HG03159 (cell line): ENCODE results near the gene MEN1.
"Not testable (repeated sequence)": the region's sequence is repeated elsewhere in the genome, so short reads cannot be mapped to it uniquely, and the experiment has no call there.

Experiments
- ATAC-seq: cut with Tn5 transposase; IDR thresholded peaks from one replicate; pipeline ENCODE4 v1.9.1; 2021; ENCODE audit warnings: mild to moderate bottlenecking, moderate library complexity; ENCODE audit not compliant: unreplicated experiment

Gene MEN1

DNA sequence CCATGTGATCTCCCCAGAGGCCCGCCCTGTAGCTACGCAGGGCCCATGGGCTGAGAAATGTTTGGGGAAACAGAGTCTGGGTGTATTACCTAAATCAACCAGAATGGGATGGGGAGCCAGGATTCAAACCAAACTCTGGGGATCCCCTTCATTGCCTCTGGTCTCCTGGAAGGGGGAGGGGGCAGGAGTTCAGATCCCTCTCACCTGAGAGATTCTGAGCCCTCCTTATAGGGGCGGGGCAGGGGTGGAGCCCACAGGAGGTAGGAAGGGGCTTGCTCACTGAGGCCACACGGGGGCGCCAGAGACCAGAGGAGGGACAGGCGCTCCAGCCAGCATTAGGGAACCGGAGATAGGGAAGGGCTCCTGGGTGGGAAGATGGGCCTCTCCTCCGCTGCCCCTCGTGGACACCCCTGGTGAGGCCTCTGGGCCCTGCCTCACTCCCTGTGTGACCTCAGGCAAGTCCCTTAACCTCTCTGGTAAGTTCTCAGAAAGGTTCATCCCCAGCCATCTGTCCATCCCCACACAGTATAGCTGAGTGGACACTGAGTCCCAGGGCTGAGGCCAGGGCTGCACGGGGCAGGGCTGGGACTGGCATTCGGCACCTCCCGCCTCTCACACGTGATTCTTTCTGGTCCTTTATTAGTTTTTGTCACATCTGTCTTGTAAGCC is 36.8 kb upstream of the MEN1 start:
- ATAC-seq, result no peak

- not testable (repeated sequence) for ATAC-seq
Observed at GRCh38 chr11:64845776-64846129, 35.4 kb upstream of the MEN1 start.

DNA sequence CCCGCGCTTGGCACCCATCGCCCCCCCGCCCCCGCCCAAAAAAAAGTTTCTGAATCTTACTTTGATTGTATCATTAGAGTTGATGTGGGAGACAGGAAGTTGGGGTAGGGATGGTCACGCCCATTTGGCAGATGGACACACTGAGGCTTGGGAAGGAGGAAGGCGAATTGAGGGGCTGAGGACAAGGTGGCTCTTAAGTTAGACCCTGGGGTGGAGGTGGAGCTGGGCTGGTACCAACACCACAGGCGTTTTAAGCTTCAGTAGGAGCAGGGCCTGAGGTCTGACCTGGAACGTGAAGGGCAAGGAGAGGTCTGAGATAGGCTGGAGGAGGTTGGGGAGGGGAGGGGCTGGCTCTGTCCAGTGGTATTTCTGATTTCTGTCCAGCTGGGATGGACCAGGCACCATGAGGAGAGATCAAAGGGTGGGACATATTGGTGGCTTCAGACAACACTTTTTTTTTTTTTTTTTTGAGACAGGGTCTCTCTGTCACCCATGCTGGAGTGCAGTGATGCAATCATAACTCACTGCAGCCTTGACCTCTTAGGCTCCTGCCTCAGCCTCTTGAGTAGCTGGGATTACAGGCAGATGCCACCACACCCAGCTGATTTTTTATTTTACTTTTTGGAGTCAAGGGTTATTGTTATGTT is 34.9 kb upstream of the MEN1 start:
- no peak for ATAC-seq

- ATAC-seq, result no peak
Observed at GRCh38 chr11:64844330-64845128, 34.2 kb upstream of the MEN1 start, which contains the start of gene CDC42BPG. Gene CDC42BPG (minus strand): TSS chr11:64844653. CDS start chr11:64844569, 84 bp downstream.

- no peak for ATAC-seq
Observed at GRCh38 chr11:64843686-64844329, 33.5 kb upstream of the MEN1 start.

GRCh38 chr11:64842851-64843685 is 32.7 kb upstream of the MEN1 start:
- ATAC-seq, result no peak

GRCh38 chr11:64842366-64842759 is 32.0 kb upstream of the MEN1 start:
- ATAC-seq, result no peak

- no peak for ATAC-seq
Observed at GRCh38 chr11:64841592-64842365, 31.4 kb upstream of the MEN1 start.

DNA sequence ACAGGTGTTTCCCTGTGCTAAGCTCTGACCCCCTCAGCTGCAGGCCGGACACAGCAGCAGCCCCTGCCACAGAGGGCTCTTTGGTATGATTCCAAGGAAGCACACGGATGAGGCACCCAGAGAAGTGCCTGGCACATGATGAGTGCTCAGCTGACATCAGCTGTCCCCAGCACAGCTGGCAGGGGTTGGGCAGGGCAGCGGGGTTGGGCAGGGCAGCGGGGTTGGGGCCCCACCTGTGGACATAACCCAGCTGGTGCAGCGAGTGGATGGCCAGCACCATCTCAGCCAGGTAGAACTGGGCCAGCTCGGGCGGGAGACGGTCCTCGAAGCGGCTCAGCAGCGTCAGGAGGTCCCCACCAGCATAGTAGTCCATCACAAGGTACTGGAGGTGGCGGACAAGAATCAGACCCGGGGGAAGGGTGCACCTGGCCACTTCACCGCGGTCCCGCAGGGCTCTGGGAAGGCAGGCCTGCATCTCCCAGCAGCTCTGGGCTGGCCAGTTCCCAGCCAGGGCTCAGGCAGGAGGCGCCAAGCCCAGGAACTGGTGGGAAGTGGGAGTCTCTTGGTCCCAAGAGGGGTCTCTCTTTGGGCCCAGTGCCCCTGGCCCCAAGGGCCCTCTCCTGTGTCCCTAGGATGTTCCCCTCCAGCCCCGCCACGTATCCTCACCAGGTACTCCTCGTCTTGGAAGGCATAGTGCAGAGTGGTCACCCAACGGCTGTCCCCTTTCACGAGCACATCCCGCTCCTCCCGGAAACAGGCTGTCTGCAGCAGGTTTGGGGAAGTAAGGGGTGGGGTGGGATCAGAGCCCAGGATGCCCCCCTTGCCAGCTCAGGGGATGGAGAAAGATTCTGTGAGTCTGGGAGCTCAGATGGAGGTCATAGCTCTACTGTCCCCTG is 29.8 kb upstream of the MEN1 start:
- ATAC-seq, result no peak

DNA sequence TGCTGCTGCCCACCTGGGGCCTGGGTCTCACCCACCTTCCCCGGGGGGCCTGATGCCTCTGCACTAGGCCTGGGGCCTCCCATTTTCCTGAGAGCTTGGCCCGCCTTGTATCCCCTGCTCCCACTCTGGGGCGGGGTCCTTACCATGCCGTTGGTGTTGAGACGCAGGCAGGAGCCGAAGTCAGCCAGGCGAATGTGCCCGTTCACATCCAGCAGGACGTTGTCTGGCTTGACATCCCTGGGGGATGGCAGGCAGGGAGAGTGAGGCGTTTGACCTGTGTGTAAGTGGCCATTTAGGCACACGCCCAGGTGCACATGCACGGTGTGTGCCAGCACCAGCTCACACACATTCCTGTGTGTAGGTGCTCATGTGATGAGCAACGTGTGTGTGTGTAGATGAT is 29.0 kb upstream of the MEN1 start:
- no peak for ATAC-seq

DNA sequence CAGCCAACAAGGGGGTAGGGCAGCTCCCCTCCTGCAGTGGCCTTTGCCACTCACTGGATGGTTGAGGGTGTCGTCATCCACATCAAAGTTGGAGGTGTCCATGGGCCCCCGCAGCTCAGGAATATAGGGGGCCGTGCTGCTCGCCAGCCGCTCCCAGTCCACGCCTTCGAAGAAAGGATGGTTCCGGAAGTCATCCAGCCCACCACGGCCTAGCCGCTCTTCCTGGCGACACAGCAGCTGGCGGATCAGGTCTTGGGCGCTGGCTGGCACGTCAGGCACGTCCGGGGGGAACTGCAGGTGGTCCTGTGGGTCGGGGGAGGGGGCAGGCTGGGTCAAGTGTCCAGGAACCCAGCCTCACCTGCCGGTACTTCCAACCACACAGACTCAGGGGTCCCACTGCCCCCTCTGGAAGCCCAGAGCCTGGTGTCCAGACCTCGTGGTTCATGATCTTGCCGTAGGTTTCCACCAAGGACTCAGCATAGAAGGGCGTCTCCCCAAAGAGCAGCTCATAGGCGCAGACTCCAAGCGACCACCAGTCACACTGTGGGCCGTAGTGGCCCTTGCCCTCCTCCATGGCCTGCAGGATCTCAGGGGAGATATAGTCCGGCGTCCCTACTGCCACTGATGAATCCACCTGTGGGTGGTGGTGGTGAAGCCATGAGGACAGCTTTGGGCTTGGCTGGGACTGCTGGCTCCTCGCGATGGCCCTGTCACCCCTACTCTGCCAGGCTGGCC is 28.4 kb upstream of the MEN1 start:
- no peak for ATAC-seq

DNA sequence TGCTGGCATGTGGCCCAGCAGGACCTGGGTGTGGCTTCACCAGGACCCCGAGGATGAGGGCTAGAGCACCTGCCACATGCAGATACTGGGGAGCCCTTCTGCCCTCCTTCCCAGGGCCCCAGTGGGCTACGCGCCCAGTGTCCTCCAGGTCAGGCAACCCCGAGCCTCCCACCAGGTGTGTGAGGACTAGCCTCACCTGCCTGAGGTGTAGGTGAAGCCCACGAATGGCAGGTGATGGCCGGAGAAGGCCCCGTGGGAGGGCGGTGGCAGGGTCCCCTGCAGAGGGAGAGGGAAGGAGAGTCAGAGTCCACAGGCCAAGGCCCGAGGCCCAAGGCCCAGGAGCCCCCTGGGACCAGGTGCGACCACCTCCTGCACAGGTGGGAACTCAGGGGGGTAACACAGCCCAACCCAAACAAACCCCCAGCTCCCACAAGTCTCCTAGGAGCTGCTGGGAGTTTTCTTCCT is 27.6 kb upstream of the MEN1 start:
- no peak for ATAC-seq

DNA sequence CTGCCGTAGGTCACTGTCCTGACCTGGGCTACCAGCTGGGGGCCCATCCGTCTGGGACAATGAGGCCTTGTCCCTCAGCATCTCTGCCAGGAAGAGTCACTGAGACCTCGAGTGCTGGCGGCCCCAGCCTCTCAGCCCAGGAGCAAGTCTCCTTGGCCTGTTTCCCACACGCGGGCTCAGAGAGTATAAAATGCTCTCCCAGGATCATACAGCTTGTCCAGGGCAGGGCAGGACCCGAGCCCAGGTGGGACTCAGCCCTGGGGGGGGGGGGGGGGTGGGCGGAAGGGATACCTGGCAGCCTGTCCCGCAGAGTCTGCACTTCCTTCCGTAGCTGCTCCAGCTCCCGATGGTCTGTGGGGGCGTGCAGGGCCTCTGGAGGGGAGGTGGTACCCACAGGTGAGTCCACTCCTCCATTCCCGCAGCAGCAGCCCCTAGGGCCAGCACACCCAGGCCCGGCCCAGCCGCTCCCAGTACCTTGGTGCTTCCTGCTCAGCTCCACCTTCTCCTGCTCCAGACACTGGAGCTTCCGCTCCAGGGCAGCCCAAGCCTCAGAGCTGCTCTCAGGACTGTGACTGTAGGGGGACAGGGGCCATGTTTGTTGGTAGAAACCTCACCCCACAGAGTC is 26.2 kb upstream of the MEN1 start:
- no peak for ATAC-seq

- no peak for ATAC-seq
Observed at GRCh38 chr11:64835616-64836447, 25.5 kb upstream of the MEN1 start.

DNA sequence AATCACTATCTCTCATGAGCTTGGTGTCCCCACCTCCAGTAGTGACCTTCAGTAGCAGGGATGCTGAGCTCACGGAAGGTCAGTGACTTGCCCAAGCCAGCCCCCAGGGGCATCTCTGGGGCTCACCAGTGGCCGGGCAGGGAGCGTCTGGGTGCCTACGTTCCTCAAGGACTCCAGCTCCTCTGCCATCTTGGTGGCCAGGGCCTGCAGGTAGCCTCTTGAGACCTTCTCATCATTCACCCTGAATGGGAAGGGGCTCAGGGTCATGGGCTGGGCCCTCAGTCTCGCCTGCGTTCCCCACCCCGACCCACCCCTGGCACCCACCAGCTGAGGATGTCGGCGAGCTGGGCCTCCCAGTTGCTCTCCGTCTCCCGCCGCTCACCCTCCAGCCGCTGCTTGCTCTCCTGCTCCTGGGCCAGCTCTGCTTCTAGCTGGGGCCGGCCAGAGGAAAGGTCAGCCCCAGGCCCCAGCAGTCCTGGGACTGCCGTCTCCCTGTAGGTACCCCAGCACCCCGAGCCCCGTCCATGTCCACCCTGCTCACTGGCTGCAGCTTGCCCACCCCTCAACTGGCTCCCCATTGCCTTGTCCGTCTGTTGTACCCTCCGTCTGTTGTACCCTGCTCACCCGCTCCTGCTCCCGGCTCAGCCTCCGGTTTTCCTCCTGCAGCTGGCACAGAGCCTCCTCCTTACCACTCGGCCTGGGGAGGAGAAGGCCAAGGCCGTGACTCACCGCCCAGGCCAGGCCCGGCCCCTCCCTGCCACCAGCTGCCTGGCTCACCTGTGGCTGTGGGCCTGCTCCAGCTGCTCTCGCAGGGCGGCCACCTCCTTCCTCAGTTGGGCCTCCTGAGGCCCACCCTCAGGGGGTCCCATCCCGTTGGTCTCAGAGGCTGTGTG is 24.6 kb upstream of the MEN1 start:
- ATAC-seq, result no peak
